MM.1S (cell line): ENCODE measurements around the gene GZF1.
A peak's percentile ranks its signal among the peaks of the same experiment; 100 is the strongest.

Source experiments
- DNase-seq: peaks from one replicate; pipeline ENCODE4 v3.0.0-alpha.2; 2015
- H2AFZ ChIP-seq: fragments of 300-600 bp; sonication (generic); 2 replicates; pipeline ENCODE4 v1.6.0; 2016; ENCODE audit warnings: antibody characterized with exemption, low read length
- H3F3A ChIP-seq: fragments of 300-600 bp; sonication (generic); 2 replicates; pipeline ENCODE4 v1.6.1; 2016; ENCODE audit warnings: mild to moderate bottlenecking, antibody characterized with exemption, low read length, moderate library complexity, mixed read lengths; ENCODE audit not compliant: insufficient read depth
- H3K27ac ChIP-seq: fragments of 300-600 bp; sonication (generic); 2 replicates; pipeline ENCODE4 v1.5.1; 2016; ENCODE audit warnings: mild to moderate bottlenecking, low read length
- H3K27me3 ChIP-seq: fragments of 300-600 bp; sonication (generic); replicated peaks from 2 replicates; pipeline ENCODE4 v1.6.0; 2016; ENCODE audit warnings: low read length; ENCODE audit not compliant: insufficient read depth
- H3K36me3 ChIP-seq: fragments of 300-600 bp; sonication (generic); replicated peaks from 2 replicates; pipeline ENCODE4 v1.6.1; 2016; ENCODE audit warnings: mild to moderate bottlenecking, low read length, mixed read lengths; ENCODE audit not compliant: insufficient read depth
- H3K4me1 ChIP-seq: fragments of 300-600 bp; sonication (generic); 2 replicates; pipeline ENCODE4 v1.6.1; 2016; ENCODE audit warnings: low read length, mixed read lengths
- H3K4me2 ChIP-seq: fragments of 300-600 bp; sonication (generic); 2 replicates; pipeline ENCODE4 v1.6.0; 2016; ENCODE audit warnings: low read depth, low read length
- H3K4me3 ChIP-seq: fragments of 300-600 bp; sonication (generic); 2 replicates; pipeline ENCODE4 v1.5.1; 2016; ENCODE audit warnings: low read length, mixed read lengths
- H3K79me2 ChIP-seq: fragments of 300-600 bp; sonication (generic); 2 replicates; pipeline ENCODE4 v1.6.1; 2016; ENCODE audit warnings: mixed run types, low read length, mixed read lengths
- H3K9ac ChIP-seq: fragments of 300-600 bp; sonication (generic); 2 replicates; pipeline ENCODE4 v1.6.1; 2016; ENCODE audit warnings: low read length, mixed read lengths
- H3K9me2 ChIP-seq: fragments of 300-600 bp; sonication (generic); replicated peaks from 2 replicates; pipeline ENCODE4 v1.6.1; 2016; ENCODE audit warnings: mild to moderate bottlenecking, low read length, mixed read lengths; ENCODE audit not compliant: insufficient read depth
- H3K9me3 ChIP-seq: fragments of 300-600 bp; sonication (generic); replicated peaks from 2 replicates; pipeline ENCODE4 v1.6.1; 2016; ENCODE audit warnings: mild to moderate bottlenecking, low read length, mixed read lengths; ENCODE audit not compliant: insufficient read depth
- H4K20me1 ChIP-seq: fragments of 300-600 bp; sonication (generic); 2 replicates; pipeline ENCODE4 v1.6.1; 2016; ENCODE audit warnings: mild to moderate bottlenecking, low read length, moderate library complexity, mixed read lengths; ENCODE audit not compliant: insufficient read depth
- CTCF ChIP-seq: fragments of 300-600 bp; sonication (generic); IDR thresholded peaks from 2 replicates; pipeline ENCODE4 v1.5.1; 2016; ENCODE audit warnings: antibody characterized with exemption, low read length, mixed read lengths
- EZH2 ChIP-seq: fragments of 300-600 bp; sonication (generic); optimal IDR thresholded peaks from 2 replicates; pipeline ENCODE3; 2017; ENCODE audit warnings: low read depth, mild to moderate bottlenecking, antibody characterized with exemption, low read length, mixed read lengths
- EZH2phosphoT487 ChIP-seq: fragments of 300-600 bp; sonication (generic); IDR thresholded peaks from 2 replicates; pipeline ENCODE4 v1.6.1; 2018; ENCODE audit warnings: antibody characterized with exemption, low read length

The GZF1 gene

GRCh38 chr20:23366384-23366783, 4.4 kb downstream of the GZF1 start:
- peaks cover 14% of the 10 kb centered on the region for H3F3A ChIP-seq
- H3K27me3 ChIP-seq = no peaks in the 10 kb centered on the region
- TF ChIP-seq EZH2 = no peak
- TF ChIP-seq EZH2phosphoT487 = no peak
- TF ChIP-seq CTCF = no peak
- H3K79me2 ChIP-seq = peaks cover 76% of the 10 kb centered on the region
- no peaks in the 10 kb centered on the region for H4K20me1 ChIP-seq
- H3K27ac ChIP-seq = peak overlapping the region; percentile 43; the same call in 1 of the 2 replicates
- H3K4me2 ChIP-seq = peak overlapping the region; percentile 58
- H3K4me1 ChIP-seq = peaks cover 38% of the 10 kb centered on the region
- 0 out of 2 replicates have a peak, but pooled peaks cover 5% of the 10 kb centered on the region for H3K36me3 ChIP-seq
- H3K9me3 ChIP-seq = no peaks in the 10 kb centered on the region
- peak overlapping the region; percentile 1; the same call in 1 of the 2 replicates for H3K4me3 ChIP-seq
- peak; percentile 53 for DNase-seq
- no peaks in the 10 kb centered on the region for H3K9me2 ChIP-seq
- H3K9ac ChIP-seq = peak overlapping the region; percentile 5; the same call in 1 of the 2 replicates
- H2AFZ ChIP-seq = no peak overlapping the region

- Histone ChIP-seq H3F3A (peaks cover 12% of the 10 kb centered on the region), H3K4me2 (no peak overlapping the region), H3K79me2 (peaks cover 70% of the 10 kb centered on the region), H3K4me1 (peaks cover 38% of the 10 kb centered on the region), H3K4me3 (no peak overlapping the region), H3K9ac (no peak overlapping the region), H3K27me3 (no peaks in the 10 kb centered on the region), H3K27ac (no peak overlapping the region), H3K36me3 (peaks cover 5% of the 10 kb centered on the region; the same call in 1 of the 2 replicates), H4K20me1 (no peaks in the 10 kb centered on the region), H3K9me3 (no peaks in the 10 kb centered on the region), H3K9me2 (no peaks in the 10 kb centered on the region), H2AFZ (no peak overlapping the region)
- no peak for DNase-seq
- TF ChIP-seq EZH2 (no peak), CTCF (no peak), EZH2phosphoT487 (no peak)
These were observed 5.8 kb downstream of the GZF1 start for GRCh38 chr20:23367770-23368169.

GRCh38 chr20:23368316-23369071, 6.5 kb downstream of the GZF1 start:
- H3K79me2 ChIP-seq = peaks cover 62% of the 10 kb centered on the region
- H3K4me3 ChIP-seq = no peak overlapping the region
- H2AFZ ChIP-seq = no peak overlapping the region
- H3F3A ChIP-seq = peaks cover 12% of the 10 kb centered on the region
- H3K36me3 ChIP-seq = peaks cover 5% of the 10 kb centered on the region; the same call in 1 of the 2 replicates
- H3K27me3 ChIP-seq = no peaks in the 10 kb centered on the region
- peaks cover 31% of the 10 kb centered on the region for H3K4me1 ChIP-seq
- no peak for DNase-seq
- no peaks in the 10 kb centered on the region for H3K9me2 ChIP-seq
- no peak overlapping the region for H3K9ac ChIP-seq
- H4K20me1 ChIP-seq = no peaks in the 10 kb centered on the region
- no peak overlapping the region for H3K27ac ChIP-seq
- H3K4me2 ChIP-seq = no peak overlapping the region
- TF ChIP-seq EZH2 (no peak), EZH2phosphoT487 (no peak), CTCF (no peak)
- H3K9me3 ChIP-seq = no peaks in the 10 kb centered on the region
